GM18511 (cell line): ENCODE measurements around the gene CPEB1.
A peak's percentile ranks its signal among the peaks of the same experiment; 100 is the strongest.

ENCODE experiments used
- ATAC-seq: cut with Tn5 transposase; IDR thresholded peaks from one replicate; pipeline ENCODE4 v1.9.1; 2021; ENCODE audit warnings: mild to moderate bottlenecking, moderate library complexity; ENCODE audit not compliant: unreplicated experiment

The CPEB1 gene

GRCh38 chr15:82647045-82647834 lies at the start of gene CPEB1:
Gene CPEB1, minus strand, starts transcription at chr15:82647363. Its CDS starts 18,904 bp downstream, at chr15:82628459.
- ATAC-seq = no peak

- no peak for ATAC-seq
These were observed 45.0 kb upstream of the CPEB1 start for GRCh38 chr15:82692171-82692570.

GRCh38 chr15:82689147-82689546 lies 42.0 kb upstream of the CPEB1 start:
- ATAC-seq = no peak

GRCh38 chr15:82688691-82689090 lies 41.5 kb upstream of the CPEB1 start:
- no peak for ATAC-seq

DNA sequence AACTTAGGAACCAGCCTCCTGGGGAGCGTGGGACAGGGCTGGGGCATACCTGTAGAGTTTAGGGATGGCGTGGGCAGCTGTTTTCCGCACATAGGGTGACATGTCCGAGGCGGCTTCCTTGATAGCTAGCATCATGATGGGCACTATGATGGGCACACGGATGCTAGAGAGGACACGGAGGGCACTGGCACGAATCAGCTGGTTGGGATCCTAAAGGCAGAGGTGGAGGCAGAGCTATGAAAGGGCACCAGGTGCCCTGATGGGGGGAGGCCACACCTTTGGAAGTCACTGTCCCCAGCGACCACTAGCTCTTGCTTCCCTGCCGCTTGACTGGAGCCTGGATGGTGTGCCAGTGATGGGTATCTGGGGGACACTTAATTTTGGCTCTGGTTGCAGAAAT lies 34.2 kb upstream of the CPEB1 start:
- ATAC-seq = no peak

GRCh38 chr15:82680200-82681102 lies 33.3 kb upstream of the CPEB1 start:
- peak; percentile 84 for ATAC-seq

DNA sequence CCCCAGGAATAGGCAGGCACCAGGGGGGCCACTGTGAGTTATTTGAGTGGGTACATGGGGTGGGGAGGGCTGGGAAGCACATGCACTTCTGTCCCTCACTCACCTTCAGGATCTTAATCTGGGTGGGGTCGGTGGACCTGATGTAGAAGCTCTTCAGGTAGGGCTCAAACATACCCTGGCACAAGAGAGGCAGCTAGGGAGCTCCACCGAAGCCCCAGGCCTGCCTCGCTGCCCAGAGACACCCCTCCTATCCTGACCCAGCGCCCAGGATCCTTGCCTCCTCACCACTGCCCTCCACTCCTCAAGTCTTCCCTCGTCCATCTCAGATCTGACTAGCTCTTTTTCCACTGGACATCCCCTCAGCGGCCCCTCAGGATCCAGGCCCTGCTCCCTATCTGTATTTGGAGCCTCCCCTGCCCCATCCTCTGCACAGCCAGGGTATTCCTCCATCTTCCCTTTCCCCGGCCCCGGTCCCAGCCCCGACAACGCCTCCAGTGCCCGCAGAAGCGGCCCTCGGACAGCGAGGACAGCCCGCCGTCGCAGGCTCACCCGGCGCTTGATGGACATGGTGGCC lies 32.5 kb upstream of the CPEB1 start:
- ATAC-seq = no peak

GRCh38 chr15:82677720-82678323 lies 30.7 kb upstream of the CPEB1 start:
- no peak for ATAC-seq

DNA sequence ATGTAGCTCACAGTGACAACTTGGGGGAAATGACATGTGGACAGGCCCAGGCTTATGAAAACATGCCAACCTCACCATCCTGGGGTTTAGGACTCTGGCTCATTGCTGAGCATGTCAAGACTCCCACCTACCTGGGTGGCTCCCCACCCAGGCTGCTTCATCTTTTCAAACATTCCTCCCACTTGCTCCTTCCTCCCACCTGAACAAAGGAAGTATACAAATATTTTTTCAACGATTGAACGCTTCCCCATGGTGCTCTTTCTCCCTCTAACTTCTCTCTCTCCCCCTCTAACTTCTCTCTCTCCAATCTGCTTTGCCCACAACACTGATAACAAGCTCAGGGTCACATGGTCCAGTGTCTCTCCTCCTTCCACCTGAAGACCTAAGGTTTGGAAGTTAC lies 27.7 kb upstream of the CPEB1 start:
- ATAC-seq = no peak

GRCh38 chr15:82670699-82671098 lies 23.5 kb upstream of the CPEB1 start:
- ATAC-seq = no peak

DNA sequence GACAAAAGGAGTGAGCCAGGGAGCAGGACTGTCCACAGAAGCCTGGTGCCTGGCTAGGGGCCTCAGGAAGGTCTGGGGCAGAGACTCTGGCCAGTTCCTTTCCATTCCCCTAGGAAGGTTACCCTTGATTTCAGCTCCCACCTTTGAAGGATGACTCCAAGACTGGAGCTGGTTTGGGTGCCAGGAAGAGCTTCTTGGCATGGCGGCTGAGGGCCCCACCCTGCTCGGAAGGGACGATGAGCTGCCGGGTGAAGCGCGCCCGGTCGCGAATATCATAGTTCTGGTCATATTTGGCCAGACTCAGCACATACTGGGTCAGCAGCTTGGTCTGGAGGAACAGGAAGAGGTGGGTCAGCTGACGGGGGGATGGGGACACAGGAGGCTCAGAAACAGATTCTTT lies 19.4 kb upstream of the CPEB1 start:
- no peak for ATAC-seq

- no peak for ATAC-seq
These were observed 16.9 kb upstream of the CPEB1 start for GRCh38 chr15:82664021-82664420.

- no peak for ATAC-seq
These were observed 16.0 kb upstream of the CPEB1 start for GRCh38 chr15:82663186-82663600.

DNA sequence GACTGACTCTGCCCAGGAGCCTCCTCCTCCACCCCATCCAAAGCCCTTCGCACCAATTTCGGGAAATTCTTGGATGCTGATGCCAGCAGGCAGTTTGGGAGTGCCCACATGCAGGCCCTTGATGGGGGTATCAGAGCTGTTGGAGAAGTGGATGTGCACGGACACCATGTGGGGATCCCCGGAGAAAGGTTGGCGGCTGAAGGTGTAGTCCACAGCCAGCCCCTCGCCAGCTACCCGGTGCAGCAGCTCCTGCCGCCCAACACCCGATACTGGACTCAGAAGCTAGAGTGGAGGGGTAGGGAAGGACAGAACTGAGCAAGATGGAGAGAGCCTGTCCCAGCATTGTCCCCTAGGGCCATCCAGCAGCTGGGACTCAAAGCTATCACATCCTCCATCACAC lies 15.5 kb upstream of the CPEB1 start:
- ATAC-seq = no peak

GRCh38 chr15:82660378-82660777 lies 13.2 kb upstream of the CPEB1 start:
- ATAC-seq = no peak

GRCh38 chr15:82656641-82657266 lies 9.6 kb upstream of the CPEB1 start:
- ATAC-seq = no peak

GRCh38 chr15:82655606-82656005 lies 8.4 kb upstream of the CPEB1 start:
- no peak for ATAC-seq

DNA sequence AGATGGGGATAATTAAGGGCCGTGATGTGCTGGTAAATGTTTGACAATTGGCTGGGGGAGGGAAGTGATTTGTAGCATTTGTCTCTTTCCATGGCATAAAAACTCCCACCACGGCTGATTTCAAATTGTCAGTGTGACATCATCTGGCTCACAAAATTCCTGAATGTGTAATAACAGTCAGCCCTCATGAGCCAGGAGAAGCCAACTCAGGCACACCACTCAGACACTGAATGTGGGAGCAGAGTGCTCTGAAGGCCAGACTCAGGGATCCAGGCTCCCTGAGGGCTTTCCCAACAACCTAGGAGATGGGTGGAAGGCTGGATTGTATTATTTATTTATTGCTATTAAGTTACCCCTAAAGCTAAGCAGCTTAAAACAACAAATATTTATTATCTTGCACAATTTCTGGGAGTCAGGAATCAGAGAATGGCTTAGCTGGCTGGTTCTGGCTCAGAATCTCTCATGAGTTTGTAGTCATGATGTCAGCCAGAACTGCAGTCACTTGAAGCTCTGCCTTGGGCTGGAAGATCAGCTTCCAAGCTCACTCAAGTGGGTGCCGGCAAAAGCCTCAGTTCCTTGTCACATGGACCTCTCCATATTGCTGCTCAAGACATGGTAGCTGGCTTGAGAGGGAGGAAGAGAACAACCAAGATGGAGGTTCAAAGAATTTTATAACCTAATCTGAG lies 6.5 kb upstream of the CPEB1 start:
- no peak for ATAC-seq

DNA sequence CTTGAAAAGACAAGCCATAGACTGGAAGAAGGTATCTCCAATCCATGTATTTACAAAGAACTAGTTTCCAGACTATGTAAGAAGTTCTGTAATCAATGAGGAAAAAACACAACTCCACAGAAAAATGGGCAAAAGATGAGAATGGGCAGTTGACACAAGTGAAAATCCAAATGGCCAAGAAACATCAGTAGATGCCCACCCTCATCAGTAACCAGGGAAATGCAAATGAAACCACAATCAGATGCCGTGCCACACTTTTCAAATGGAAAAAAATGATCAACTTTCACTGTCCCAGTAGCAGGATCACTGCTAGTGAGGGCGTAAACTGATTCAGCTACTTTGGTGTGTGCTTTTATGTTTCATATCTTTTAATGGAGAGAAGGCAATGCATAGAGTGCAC lies 4.5 kb upstream of the CPEB1 start:
- ATAC-seq = no peak

DNA sequence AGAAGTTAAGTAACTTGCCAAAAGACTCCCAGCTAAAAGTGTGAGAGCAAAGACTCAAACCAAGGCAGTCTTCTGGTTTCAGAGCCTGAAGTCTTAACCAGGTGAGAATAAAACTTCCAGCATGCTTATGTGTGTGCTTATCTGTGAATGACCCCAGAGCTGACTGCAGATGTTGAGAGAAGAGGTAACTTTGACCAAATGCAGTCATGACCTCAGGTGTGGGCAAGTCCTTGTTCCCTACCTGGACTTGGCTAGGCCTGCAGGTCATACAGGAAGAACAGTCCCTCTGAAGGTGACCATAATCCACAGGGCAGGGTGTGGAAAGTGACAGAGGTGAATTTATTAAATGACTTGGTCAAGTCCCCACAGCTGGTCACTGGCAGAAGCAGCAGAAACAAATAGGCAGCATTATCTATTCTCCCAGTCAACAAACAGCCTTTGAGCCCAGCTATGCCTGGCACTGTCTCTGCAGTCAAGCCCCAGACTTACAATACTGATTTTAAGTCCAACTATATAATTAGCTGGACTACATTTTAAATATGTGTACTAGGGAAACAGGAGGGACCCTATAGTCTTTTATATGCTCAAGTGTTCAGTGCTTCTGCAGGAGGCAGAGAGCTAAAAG lies 3.0 kb upstream of the CPEB1 start:
- no peak for ATAC-seq
